AG04450 (cell line): Measurements from ENCODE around the gene OR51M1. TPM values are rescaled to one million over a fixed set of nuclear protein-coding genes. Genes with fewer than 3 reads are reported as not detected.

ENCODE experiments used
- CTCF ChIA-PET: fragments of 300-600, 350-600 bp; formaldehyde crosslinking; extraction: SDS; loops from one replicate; lab custom pipeline; 2022; ENCODE audit warnings: antibody characterized with exemption, inconsistent platforms; lab: Charles Lee
- POLR2A ChIA-PET: fragments of 350-600 bp; formaldehyde crosslinking; extraction: SDS; loops from one replicate; lab custom pipeline; 2021; ENCODE audit warnings: antibody characterized with exemption, inconsistent platforms; lab: Yijun Ruan, JAX
- DNase-seq: peaks from one replicate; pipeline ENCODE4 v3.0.0-alpha.2; 2011; ENCODE audit warnings: low read depth, low spot score
- H3K27ac ChIP-seq: one replicate; pipeline ENCODE4 v1.5.1; 2012; ENCODE audit warnings: low read depth, low read length, control low read depth
- H3K27me3 ChIP-seq: one replicate; pipeline ENCODE4 v1.6.0; 2012; ENCODE audit warnings: low read length; ENCODE audit not compliant: control insufficient read depth, insufficient read depth
- H3K4me3 ChIP-seq: 2 replicates; pipeline ENCODE4 v1.5.1; 2011; ENCODE audit warnings: mild to moderate bottlenecking, low read depth, low read length, control low read depth
- H3K9me3 ChIP-seq: 2 replicates; pipeline ENCODE4 v1.5.1; 2012; ENCODE audit warnings: low read length; ENCODE audit not compliant: control insufficient read depth, insufficient read depth
- polyA plus RNA-seq: library from polyadenylated mRNA; depleted of rRNA; stranded (reverse); fragments of >200 nt; gene quantifications from 2 replicates; pipeline ENCODE4 v1.2.3, GENCODE V29; 2011; rRNA removed
- small RNA-seq: library from RNA; depleted of rRNA; stranded (forward); fragments of <200 nt; gene quantifications from one replicate; pipeline ENCODE3, GENCODE V24; 2012; ENCODE audit warnings: low read depth; ENCODE audit not compliant: insufficient read length
- TF ChIP-seq, protein P1 (sequence below): IDR thresholded peaks from 2 replicates; pipeline ENCODE4 v1.5.1; 2011; ENCODE audit warnings: low read depth, low read length, control low read depth, inconsistent platforms

The OR51M1 gene
- polyA plus RNA-seq, 1 experiment, result 0.12 TPM

GRCh38 chr11:5420993-5421392 is 37.4 kb downstream of the OR51M1 start:
- ChIA-PET POLR2A (no interaction called here), CTCF (interaction anchor here (0.6 kb wide), 1 partner anchor 12 kb away, joined by 3 read pairs; no protein-coding TSS in a partner anchor)
- H3K27ac ChIP-seq, result no peak overlapping the region
- H3K9me3 ChIP-seq, result no peaks in the 10 kb centered on the region
- no peak for DNase-seq
- no peaks in the 10 kb centered on the region for H3K27me3 ChIP-seq
- TF ChIP-seq, protein P1, sequence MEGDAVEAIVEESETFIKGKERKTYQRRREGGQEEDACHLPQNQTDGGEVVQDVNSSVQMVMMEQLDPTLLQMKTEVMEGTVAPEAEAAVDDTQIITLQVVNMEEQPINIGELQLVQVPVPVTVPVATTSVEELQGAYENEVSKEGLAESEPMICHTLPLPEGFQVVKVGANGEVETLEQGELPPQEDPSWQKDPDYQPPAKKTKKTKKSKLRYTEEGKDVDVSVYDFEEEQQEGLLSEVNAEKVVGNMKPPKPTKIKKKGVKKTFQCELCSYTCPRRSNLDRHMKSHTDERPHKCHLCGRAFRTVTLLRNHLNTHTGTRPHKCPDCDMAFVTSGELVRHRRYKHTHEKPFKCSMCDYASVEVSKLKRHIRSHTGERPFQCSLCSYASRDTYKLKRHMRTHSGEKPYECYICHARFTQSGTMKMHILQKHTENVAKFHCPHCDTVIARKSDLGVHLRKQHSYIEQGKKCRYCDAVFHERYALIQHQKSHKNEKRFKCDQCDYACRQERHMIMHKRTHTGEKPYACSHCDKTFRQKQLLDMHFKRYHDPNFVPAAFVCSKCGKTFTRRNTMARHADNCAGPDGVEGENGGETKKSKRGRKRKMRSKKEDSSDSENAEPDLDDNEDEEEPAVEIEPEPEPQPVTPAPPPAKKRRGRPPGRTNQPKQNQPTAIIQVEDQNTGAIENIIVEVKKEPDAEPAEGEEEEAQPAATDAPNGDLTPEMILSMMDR, result no peak
- no peak overlapping the region for H3K4me3 ChIP-seq

DNA sequence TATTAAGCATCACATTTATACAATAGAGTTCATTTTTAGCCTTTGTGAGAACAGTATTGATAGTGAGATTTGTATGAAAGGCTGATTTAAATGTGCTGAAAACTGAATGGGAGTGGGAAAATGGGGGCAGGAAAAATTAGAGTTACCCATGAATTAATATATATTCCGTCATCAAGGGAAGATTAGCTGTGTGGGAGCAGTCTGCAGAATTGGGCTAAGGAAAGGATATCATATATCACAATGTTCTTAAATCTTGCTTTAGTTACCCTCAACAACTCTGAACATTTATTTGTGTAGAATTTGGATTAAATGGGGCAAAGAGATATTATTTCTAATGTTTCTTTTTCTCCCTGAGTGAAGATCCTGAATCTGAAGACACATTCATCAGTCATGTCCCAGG is 38.2 kb downstream of the OR51M1 start, which contains the start of gene OR51Q1:
OR51Q1 (plus strand) TSS at position 301 of the 400 bp plus-strand sequence; CDS start at position 391, 90 bp downstream.
- Histone ChIP-seq H3K27ac (no peak within 1 kb of the TSS), H3K4me3 (no peak within 1 kb of the TSS), H3K9me3 (no peaks in the 10 kb centered on the region), H3K27me3 (no peaks in the 10 kb centered on the region)
- no peak for DNase-seq
- TF ChIP-seq, protein P1, result no peak
- POLR2A ChIA-PET, result no interaction called here
- CTCF ChIA-PET, result no interaction called here

- Histone ChIP-seq H3K27ac (no peak overlapping the region), H3K4me3 (no peak overlapping the region), H3K9me3 (no peaks in the 10 kb centered on the region), H3K27me3 (no peaks in the 10 kb centered on the region)
- TF ChIP-seq, protein P1, result no peak
- CTCF ChIA-PET, result no interaction called here
- POLR2A ChIA-PET, result no interaction called here
- no peak for DNase-seq
Observed at GRCh38 chr11:5423131-5423530, 39.5 kb downstream of the OR51M1 start.

- Histone ChIP-seq H3K9me3 (no peaks in the 10 kb centered on the region), H3K27ac (no peak within 1 kb of the TSS), H3K27me3 (no peaks in the 10 kb centered on the region), H3K4me3 (no peak within 1 kb of the TSS)
- no peak for DNase-seq
- ChIA-PET CTCF (no interaction called here), POLR2A (no interaction called here)
- TF ChIP-seq, protein P1, result no peak
Observed at GRCh38 chr11:5441414-5441813, 57.8 kb downstream of the OR51M1 start, which contains the start of gene OR51I1. OR51I1 (minus strand) TSS chr11:5441514; CDS start chr11:5441514, 0 bp downstream.

Small RNAs within 50 kb of the gene (small RNA-seq; reads per million reads assigned to genes)
- gene AC104389.3, result not detected

Other genes starting within 250 kb of the OR51M1 start
- gene OR52A5, start 245.5 kb upstream of the OR51M1 start, polyA plus RNA-seq, result not detected in 2 replicates
- not detected in 2 replicates for gene OR52A1, start 229.1 kb upstream of the OR51M1 start, polyA plus RNA-seq
- not detected in 2 replicates for gene OR51V1, start 183.1 kb upstream of the OR51M1 start, polyA plus RNA-seq
- gene HBB, start 156.7 kb upstream of the OR51M1 start, polyA plus RNA-seq, result 0.22 and 0.26 TPM in 2 replicates
- 42.2 and 59.0 TPM in 2 replicates for gene HBD, start 149.3 kb upstream of the OR51M1 start, polyA plus RNA-seq
- 0.41 and 0.45 TPM in 2 replicates for gene HBG1, start 134.0 kb upstream of the OR51M1 start, polyA plus RNA-seq
- gene HBG2, start 129.0 kb upstream of the OR51M1 start, polyA plus RNA-seq, result 2.0 and 2.2 TPM in 2 replicates
- gene HBE1, start 113.9 kb upstream of the OR51M1 start, polyA plus RNA-seq, result 8.3 TPM in 2 replicates
- 0.67 and 0.82 TPM in 2 replicates for gene OR51B4, start 81.9 kb upstream of the OR51M1 start, polyA plus RNA-seq
- gene OR51B2, start 59.5 kb upstream of the OR51M1 start, polyA plus RNA-seq, result not detected in 2 replicates
- 0.56 and 0.84 TPM in 2 replicates for gene OR51B5, start 40.3 kb upstream of the OR51M1 start, polyA plus RNA-seq
- gene OR51B6, start 32.3 kb upstream of the OR51M1 start, polyA plus RNA-seq, result not detected in 2 replicates
- not detected in 2 replicates for gene OR51Q1, start 38.3 kb downstream of the OR51M1 start, polyA plus RNA-seq
- gene OR51I1, start 57.7 kb downstream of the OR51M1 start, polyA plus RNA-seq, result not detected in 2 replicates
- gene OR51I2, start 65.5 kb downstream of the OR51M1 start, polyA plus RNA-seq, result not detected in 2 replicates
- not detected in 2 replicates for gene OR52D1, start 104.9 kb downstream of the OR51M1 start, polyA plus RNA-seq
- gene UBQLN3, start 126.1 kb downstream of the OR51M1 start, polyA plus RNA-seq, result not detected in 2 replicates
- 0.31 and 0.42 TPM in 2 replicates for gene UBQLNL, start 132.9 kb downstream of the OR51M1 start, polyA plus RNA-seq
- 0.10 TPM in 1 of 2 replicates, not detected in the other for gene OR52H1, start 164.7 kb downstream of the OR51M1 start, polyA plus RNA-seq
- not detected in 2 replicates for gene OR52B6, start 197.1 kb downstream of the OR51M1 start, polyA plus RNA-seq
- 5.7 and 6.8 TPM in 2 replicates for gene TRIM6, start 212.8 kb downstream of the OR51M1 start, polyA plus RNA-seq
- 12.8 and 18.3 TPM in 2 replicates for gene TRIM34, start 241.2 kb downstream of the OR51M1 start, polyA plus RNA-seq